IMR-90 (cell line): ENCODE data around the gene RCCD1. TPM values are rescaled to one million over a fixed set of nuclear protein-coding genes. Genes with fewer than 3 reads are reported as not detected.

Experiments
- ATAC-seq: fragments of 200-7000 bp; cut with Tn5 transposase; 2 replicates; pipeline ENCODE4 v1.9.1; 2020; ENCODE audit warnings: low read depth, mild to moderate bottlenecking, moderate library complexity
- BruUV-seq: library from RNA; stranded (reverse); fragments of 400-500 nt; replicated peaks from 2 replicates; lab custom pipeline; 2021; lab: Mats Ljungman, UMichigan
- CTCF ChIA-PET: fragments of 300-600 bp; formaldehyde crosslinking; extraction: SDS; loops from one replicate; lab custom pipeline; 2021; ENCODE audit warnings: antibody characterized with exemption; lab: Yijun Ruan, JAX
- POLR2A ChIA-PET: fragments of 300-600 bp; sonication (Branson Sonifier 250); formaldehyde crosslinking; loops from one replicate; lab custom pipeline; 2022; ENCODE audit warnings: antibody characterized with exemption; ENCODE audit not compliant: unreplicated experiment; lab: Charles Lee
- DNase-seq: peaks from one replicate; pipeline ENCODE4 v3.0.0; 2013
- H2AFZ ChIP-seq: replicated peaks from 2 replicates; pipeline ENCODE3; 2013; ENCODE audit warnings: low read length, mild to moderate bottlenecking; ENCODE audit not compliant: poor library complexity
- H2AK5ac ChIP-seq: 2 replicates; pipeline ENCODE4 v1.6.1; 2013; ENCODE audit warnings: low read depth, low read length, inconsistent platforms
- H2AK9ac ChIP-seq: replicated peaks from 2 replicates; pipeline ENCODE3; 2013; ENCODE audit warnings: mild to moderate bottlenecking, low read depth, low read length, moderate library complexity; ENCODE audit not compliant: poor library complexity
- H2BK120ac ChIP-seq: 2 replicates; pipeline ENCODE4 v1.6.1; 2013; ENCODE audit warnings: low read depth, low read length, inconsistent platforms
- H2BK15ac ChIP-seq: 3 replicates; pipeline ENCODE4 v1.6.1; 2013; ENCODE audit warnings: low read depth, low read length, inconsistent platforms
- H2BK20ac ChIP-seq: 2 replicates; pipeline ENCODE4 v1.6.1; 2013; ENCODE audit warnings: low read depth, mild to moderate bottlenecking, inconsistent platforms, low read length, moderate library complexity
- H2BK5ac ChIP-seq: 2 replicates; pipeline ENCODE4 v1.6.1; 2013; ENCODE audit warnings: mild to moderate bottlenecking, low read depth, low read length, inconsistent platforms; ENCODE audit not compliant: poor library complexity, severe bottlenecking
- H3K14ac ChIP-seq: replicated peaks from 2 replicates; pipeline ENCODE4 v1.6.1; 2013; ENCODE audit warnings: low read depth, low read length, inconsistent platforms
- H3K18ac ChIP-seq: 2 replicates; pipeline ENCODE4 v1.6.1; 2013; ENCODE audit warnings: low read depth, low read length, control low read depth
- H3K23ac ChIP-seq: 2 replicates; pipeline ENCODE4 v1.6.1; 2013; ENCODE audit warnings: low read depth, low read length, inconsistent platforms
- H3K27ac ChIP-seq: 2 replicates; pipeline ENCODE4 v1.5.1; 2013; ENCODE audit warnings: mild to moderate bottlenecking, control low read depth, low read length; ENCODE audit not compliant: insufficient read depth
- H3K27me3 ChIP-seq: 2 replicates; pipeline ENCODE4 v1.6.1; 2013; ENCODE audit warnings: low read length; ENCODE audit not compliant: control insufficient read depth, insufficient read depth
- H3K36me3 ChIP-seq: 2 replicates; pipeline ENCODE4 v1.6.1; 2013; ENCODE audit warnings: low read length, mixed read lengths; ENCODE audit not compliant: control insufficient read depth, insufficient read depth
- H3K4ac ChIP-seq: 2 replicates; pipeline ENCODE4 v1.6.1; 2013; ENCODE audit warnings: low read depth, low read length, inconsistent platforms
- H3K4me1 ChIP-seq: 2 replicates; pipeline ENCODE4 v1.6.1; 2013; ENCODE audit warnings: low read length, mixed read lengths; ENCODE audit not compliant: control insufficient read depth, insufficient read depth
- H3K4me2 ChIP-seq: 2 replicates; pipeline ENCODE4 v1.6.1; 2013; ENCODE audit warnings: low read depth, mild to moderate bottlenecking, control low read depth, low read length, moderate library complexity
- H3K4me3 ChIP-seq: 2 replicates; pipeline ENCODE4 v1.5.1; 2013; ENCODE audit warnings: low read depth, mild to moderate bottlenecking, control low read depth, low read length, moderate library complexity; ENCODE audit not compliant: insufficient read depth
- H3K56ac ChIP-seq: 2 replicates; pipeline ENCODE4 v1.6.1; 2013; ENCODE audit warnings: low read length, inconsistent platforms; ENCODE audit not compliant: insufficient read depth; ENCODE audit errors: extremely low read depth
- H3K79me1 ChIP-seq, 2 experiments: 2 replicates each; pipeline ENCODE4 v1.6.1; 2013; ENCODE audit warnings: low read length in 2 of 2, inconsistent platforms in 1 of 2, low read depth in 1 of 2
- H3K9ac ChIP-seq: 2 replicates; pipeline ENCODE4 v1.6.1; 2013; ENCODE audit warnings: low read depth, low read length, control low read depth
- H3K9me1 ChIP-seq: 2 replicates; pipeline ENCODE4 v1.6.1; 2013; ENCODE audit warnings: low read length, inconsistent platforms; ENCODE audit not compliant: insufficient read depth
- H3K9me3 ChIP-seq: 2 replicates; pipeline ENCODE4 v1.6.1; 2013; ENCODE audit warnings: low read length; ENCODE audit not compliant: control insufficient read depth, insufficient read depth
- H4K20me1 ChIP-seq: 2 replicates; pipeline ENCODE4 v1.6.1; 2013; ENCODE audit warnings: low read length, inconsistent platforms; ENCODE audit not compliant: insufficient read depth
- H4K5ac ChIP-seq: 2 replicates; pipeline ENCODE4 v1.6.1; 2013; ENCODE audit warnings: mild to moderate bottlenecking, low read depth, low read length, control low read depth
- H4K8ac ChIP-seq, 2 experiments: 2 replicates each; pipeline ENCODE4 v1.6.1; 2013; ENCODE audit warnings: low read depth in 2 of 2, low read length in 2 of 2, control low read depth in 1 of 2, inconsistent platforms in 1 of 2
- H4K91ac ChIP-seq: 2 replicates; pipeline ENCODE4 v1.6.1; 2013; ENCODE audit warnings: low read depth, low read length, inconsistent platforms; ENCODE audit not compliant: insufficient read depth
- RCOR1 ChIP-seq: IDR thresholded peaks from 2 replicates; pipeline ENCODE4 v1.6.1; 2012; ENCODE audit warnings: mild to moderate bottlenecking, low read length, improper control_type of control experiment; ENCODE audit not compliant: insufficient replicate concordance
- WGBS, 2 experiments: methylation state at CpG; one replicate each; pipeline versions ENCODE4 v1.1.5 to v1.1.7; 2013; ENCODE audit warnings: missing lambda C conversion rate in 2 of 2; ENCODE audit not compliant: insufficient read length in 1 of 2; ENCODE audit errors: extremely low coverage in 2 of 2; 5-methylcytosine and 5-hydroxymethylcytosine counted together
- dilution Hi-C: fragments of 300-500 bp; cut with HindIII; formaldehyde crosslinking; loops from one replicate; pipeline ENCODE4 v1.14.3; 2018; ENCODE audit warnings: low sequenced_read_pairs; ENCODE audit not compliant: unreplicated experiment
- in situ Hi-C: fragments of 300-500 bp; cut with MboI; formaldehyde crosslinking; loops from 3 replicates; pipeline ENCODE4 v1.14.3; 2019; ENCODE audit warnings: low sequenced_read_pairs, inconsistent platforms, mixed read lengths
- intact Hi-C: fragments of 100-400 bp; cut with micrococcal nuclease; formaldehyde crosslinking; loops from 2 replicates; pipeline ENCODE4 v1.10.0; 2022
- polyA plus RNA-seq, 3 experiments: library from polyadenylated mRNA; depleted of rRNA; stranded (reverse); fragments of >200 nt; gene quantifications; 2 replicates each; pipeline ENCODE4 v1.2.3, GENCODE V29; 2012; ENCODE audit warnings: low replicate concordance in 1 of 3
- total RNA-seq: library from RNA; depleted of rRNA; stranded (reverse); fragments of >200 nt; gene quantifications from 2 replicates; pipeline ENCODE4 v1.2.3, GENCODE V29; 2012

The RCCD1 gene
- total and polyA plus RNA-seq, 2 of the 4 experiments (the other 2 are of a cell fraction): 3.9 to 9.9 TPM

GRCh38 chr15:90910441-90911301, 44.0 kb upstream of the RCCD1 start:
- Histone ChIP-seq H3K9me3 (no peaks in the 10 kb centered on the region), H3K4me2 (no peak overlapping the region), H3K79me1 (no peaks in the 10 kb centered on the region), H3K56ac (no peak overlapping the region), H2AK5ac (no peak overlapping the region), H3K36me3 (peaks cover 53% of the 10 kb centered on the region), H3K9ac (no peak overlapping the region), H2AK9ac (no peak overlapping the region), H3K4ac (no peak overlapping the region), H2AFZ (no peak overlapping the region), H2BK5ac (no peak overlapping the region), H4K5ac (no peak overlapping the region), H3K4me1 (peaks cover 3% of the 10 kb centered on the region; the same call in 1 of the 2 replicates), H4K91ac (no peak overlapping the region), H2BK20ac (no peak overlapping the region), H3K27me3 (no peaks in the 10 kb centered on the region), H3K18ac (no peak overlapping the region), H3K23ac (no peak overlapping the region), H2BK15ac (no peak overlapping the region), H3K9me1 (peaks cover 2% of the 10 kb centered on the region; the same call in 1 of the 2 replicates), H4K8ac (no peak overlapping the region), H2BK120ac (no peak overlapping the region), H3K27ac (no peak overlapping the region), H4K20me1 (no peaks in the 10 kb centered on the region), H3K4me3 (no peak overlapping the region), H3K14ac (no peak overlapping the region)
- WGBS, 2 experiments: 99% methylated on average over 7 of the region's 24 CpGs; no CpG with 5 or more reads in 1 of the 2 experiments
- in situ Hi-C loops (no loop called here), intact Hi-C loops (no loop called here), dilution Hi-C loops (no loop called here)
- ChIA-PET POLR2A (no interaction called here), CTCF (no interaction called here)
- BruUV-seq: TSS peak; percentile 62
- DNase-seq (no peak), ATAC-seq (no peak)
- no peak for TF ChIP-seq RCOR1
